ENCODE measurements around the gene TNFRSF8.

- TF ChIP-seq, protein P1, sequence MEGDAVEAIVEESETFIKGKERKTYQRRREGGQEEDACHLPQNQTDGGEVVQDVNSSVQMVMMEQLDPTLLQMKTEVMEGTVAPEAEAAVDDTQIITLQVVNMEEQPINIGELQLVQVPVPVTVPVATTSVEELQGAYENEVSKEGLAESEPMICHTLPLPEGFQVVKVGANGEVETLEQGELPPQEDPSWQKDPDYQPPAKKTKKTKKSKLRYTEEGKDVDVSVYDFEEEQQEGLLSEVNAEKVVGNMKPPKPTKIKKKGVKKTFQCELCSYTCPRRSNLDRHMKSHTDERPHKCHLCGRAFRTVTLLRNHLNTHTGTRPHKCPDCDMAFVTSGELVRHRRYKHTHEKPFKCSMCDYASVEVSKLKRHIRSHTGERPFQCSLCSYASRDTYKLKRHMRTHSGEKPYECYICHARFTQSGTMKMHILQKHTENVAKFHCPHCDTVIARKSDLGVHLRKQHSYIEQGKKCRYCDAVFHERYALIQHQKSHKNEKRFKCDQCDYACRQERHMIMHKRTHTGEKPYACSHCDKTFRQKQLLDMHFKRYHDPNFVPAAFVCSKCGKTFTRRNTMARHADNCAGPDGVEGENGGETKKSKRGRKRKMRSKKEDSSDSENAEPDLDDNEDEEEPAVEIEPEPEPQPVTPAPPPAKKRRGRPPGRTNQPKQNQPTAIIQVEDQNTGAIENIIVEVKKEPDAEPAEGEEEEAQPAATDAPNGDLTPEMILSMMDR (IDR thresholded peaks at IDR 0.05) = no peak
- no peak for TF ChIP-seq POLR2A (IDR thresholded peaks at IDR 0.05)
These were observed 13.5 kb upstream of the TNFRSF8 start for GRCh38 chr1:12049616-12050015.
